GM12873 (cell line): ENCODE data around the gene DLGAP1.

ENCODE experiments used
- TF ChIP-seq, protein P1 (sequence below): IDR thresholded peaks from 2 replicates; pipeline ENCODE4 v1.5.1; 2012; ENCODE audit warnings: low read depth, mild to moderate bottlenecking, moderate library complexity, low read length, control low read depth; ENCODE audit not compliant: insufficient read depth; ENCODE audit errors: missing control alignments

The DLGAP1 gene

DNA sequence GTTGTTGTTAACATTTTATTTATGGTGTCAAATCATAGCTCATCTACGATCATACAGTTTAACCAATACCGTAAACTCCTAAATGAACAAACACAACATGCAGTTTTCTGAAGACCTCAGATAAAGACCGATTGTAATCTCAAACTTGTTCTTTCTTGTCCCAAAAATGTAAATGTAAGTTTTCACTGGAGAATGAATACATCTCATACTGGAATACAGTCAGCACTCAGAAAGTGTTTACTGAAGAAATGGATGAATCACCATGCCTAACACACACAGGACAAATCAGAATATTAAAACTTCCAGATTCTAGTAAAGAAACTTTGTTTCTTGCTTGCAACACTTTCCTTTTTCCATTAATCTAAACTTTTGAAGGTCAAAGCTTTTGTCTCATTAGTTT lies 380.5 kb downstream of the DLGAP1 start:
- TF ChIP-seq, protein P1, sequence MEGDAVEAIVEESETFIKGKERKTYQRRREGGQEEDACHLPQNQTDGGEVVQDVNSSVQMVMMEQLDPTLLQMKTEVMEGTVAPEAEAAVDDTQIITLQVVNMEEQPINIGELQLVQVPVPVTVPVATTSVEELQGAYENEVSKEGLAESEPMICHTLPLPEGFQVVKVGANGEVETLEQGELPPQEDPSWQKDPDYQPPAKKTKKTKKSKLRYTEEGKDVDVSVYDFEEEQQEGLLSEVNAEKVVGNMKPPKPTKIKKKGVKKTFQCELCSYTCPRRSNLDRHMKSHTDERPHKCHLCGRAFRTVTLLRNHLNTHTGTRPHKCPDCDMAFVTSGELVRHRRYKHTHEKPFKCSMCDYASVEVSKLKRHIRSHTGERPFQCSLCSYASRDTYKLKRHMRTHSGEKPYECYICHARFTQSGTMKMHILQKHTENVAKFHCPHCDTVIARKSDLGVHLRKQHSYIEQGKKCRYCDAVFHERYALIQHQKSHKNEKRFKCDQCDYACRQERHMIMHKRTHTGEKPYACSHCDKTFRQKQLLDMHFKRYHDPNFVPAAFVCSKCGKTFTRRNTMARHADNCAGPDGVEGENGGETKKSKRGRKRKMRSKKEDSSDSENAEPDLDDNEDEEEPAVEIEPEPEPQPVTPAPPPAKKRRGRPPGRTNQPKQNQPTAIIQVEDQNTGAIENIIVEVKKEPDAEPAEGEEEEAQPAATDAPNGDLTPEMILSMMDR: no peak

DNA sequence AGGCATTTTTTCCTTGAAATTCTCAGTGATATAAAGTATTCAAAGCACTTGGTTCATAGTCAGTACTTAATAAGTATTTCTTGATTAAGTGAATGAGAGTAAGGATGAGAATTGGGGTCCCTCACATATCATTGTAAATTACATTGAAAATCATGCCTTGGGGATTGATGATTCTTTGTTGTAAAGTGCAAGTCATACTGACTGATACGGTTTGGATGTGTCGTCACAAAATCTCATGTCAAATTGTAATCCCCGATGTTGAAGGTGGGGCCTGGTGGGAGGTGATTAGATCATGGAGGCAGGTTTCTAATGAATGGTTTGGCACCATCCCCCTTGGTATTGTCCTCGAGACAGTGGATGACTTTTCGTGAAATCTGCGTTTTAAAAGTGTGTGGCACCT lies 385.9 kb downstream of the DLGAP1 start:
- TF ChIP-seq, protein P1: no peak

DNA sequence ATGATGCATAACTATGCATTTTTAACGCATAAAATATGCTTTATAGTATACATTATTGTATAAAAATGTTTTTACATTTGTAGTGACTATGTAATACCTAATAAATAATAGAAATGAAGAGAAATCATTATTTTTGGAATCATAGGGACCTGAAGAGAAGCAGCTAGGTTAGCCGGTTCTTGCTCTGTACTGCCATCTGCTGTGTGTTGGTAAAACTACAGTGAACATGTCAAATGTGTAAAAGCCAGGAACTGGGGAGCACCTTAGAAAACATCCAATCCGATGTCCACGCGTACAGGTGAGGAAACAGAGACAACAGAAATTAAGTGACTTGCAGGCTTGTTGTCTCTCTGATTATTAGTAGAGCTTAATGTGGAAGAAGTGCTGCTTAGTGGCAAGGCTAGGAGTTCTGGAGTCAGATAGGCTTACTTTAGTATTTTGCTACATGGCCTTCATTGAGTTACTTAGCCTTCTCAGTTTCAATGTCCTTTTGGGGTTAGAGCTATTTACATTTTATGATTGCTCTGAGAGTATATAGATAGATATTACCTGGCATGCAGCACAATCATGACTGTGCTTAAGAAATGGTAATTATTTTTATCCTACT lies 386.5 kb downstream of the DLGAP1 start:
- TF ChIP-seq, protein P1: peak; percentile 79

DNA sequence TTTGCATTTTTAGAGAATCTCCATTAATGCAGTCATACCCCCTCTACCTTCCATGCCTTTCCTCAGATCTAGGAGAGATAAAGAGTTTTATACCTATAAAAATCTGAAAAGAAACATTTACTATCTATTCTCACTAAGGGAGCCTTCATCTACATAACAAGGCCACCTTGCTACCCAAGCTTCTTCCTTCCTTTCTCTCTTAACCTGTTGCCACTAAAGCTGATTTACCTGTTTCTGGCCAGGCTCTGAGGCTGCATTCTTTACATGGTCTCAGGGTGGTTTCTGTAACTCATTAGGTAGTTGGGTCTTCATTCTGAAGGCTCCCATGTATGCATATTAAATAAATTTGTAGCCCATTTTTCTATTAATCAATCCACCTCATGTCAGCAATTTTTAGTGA lies 391.6 kb downstream of the DLGAP1 start:
- TF ChIP-seq, protein P1: no peak

DNA sequence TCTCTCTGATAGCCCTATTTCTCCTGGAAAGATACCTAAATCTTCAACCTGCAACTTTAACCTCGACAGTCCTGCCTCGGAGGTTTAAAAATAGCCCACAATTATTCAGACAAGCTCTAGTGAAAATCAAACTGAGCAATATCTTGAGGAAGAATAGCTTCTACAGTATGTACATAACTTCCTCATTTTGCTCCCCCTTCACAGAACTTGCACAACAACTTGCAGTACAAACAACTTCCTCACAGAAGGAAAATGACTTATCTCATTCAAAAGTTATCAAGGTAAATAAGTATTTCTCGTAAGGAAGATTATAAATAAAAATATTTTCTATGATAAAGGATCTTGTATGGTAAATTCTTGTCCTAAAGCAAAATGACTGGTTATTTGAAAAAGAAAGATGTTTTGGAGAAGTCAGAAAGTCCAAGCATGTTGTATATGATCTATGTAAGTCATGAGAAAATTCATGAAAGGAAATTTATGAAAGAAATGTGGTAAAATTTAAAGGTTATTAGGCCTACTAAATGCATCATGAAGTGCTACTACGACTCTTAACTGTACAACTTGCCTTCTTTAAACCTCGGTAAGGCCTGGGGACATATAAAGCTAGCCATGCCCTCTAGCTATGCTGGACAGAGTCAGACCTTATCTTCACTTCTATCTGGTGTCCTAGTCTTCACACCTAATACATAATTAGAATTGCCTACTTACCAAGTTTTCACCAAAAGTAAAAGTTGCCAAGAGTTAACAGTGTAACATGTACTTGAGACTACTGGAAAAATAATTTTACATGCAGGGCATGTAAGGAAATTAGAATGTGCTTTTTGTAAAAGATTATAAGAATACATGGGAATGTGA lies 394.5 kb downstream of the DLGAP1 start:
- TF ChIP-seq, protein P1: no peak

DNA sequence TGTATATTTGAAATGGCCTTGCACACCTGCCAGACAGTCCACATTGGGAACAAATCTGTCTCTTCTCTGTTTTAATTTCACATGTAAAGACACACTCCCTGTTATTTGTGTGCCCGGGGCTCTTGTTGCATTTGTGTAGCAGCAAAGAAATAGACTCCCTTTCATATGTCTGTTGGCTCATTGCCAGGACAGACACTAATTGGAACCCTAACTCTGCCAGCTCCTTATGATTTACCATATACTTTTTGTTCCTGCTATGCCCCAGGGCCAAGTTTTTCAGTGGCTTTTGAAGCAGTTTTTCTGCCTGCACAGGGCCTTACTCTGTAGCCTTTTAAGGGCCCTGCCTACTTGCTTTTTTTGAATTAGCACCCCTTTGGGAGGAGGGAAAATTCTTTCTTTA lies 396.9 kb downstream of the DLGAP1 start:
- TF ChIP-seq, protein P1: no peak

DNA sequence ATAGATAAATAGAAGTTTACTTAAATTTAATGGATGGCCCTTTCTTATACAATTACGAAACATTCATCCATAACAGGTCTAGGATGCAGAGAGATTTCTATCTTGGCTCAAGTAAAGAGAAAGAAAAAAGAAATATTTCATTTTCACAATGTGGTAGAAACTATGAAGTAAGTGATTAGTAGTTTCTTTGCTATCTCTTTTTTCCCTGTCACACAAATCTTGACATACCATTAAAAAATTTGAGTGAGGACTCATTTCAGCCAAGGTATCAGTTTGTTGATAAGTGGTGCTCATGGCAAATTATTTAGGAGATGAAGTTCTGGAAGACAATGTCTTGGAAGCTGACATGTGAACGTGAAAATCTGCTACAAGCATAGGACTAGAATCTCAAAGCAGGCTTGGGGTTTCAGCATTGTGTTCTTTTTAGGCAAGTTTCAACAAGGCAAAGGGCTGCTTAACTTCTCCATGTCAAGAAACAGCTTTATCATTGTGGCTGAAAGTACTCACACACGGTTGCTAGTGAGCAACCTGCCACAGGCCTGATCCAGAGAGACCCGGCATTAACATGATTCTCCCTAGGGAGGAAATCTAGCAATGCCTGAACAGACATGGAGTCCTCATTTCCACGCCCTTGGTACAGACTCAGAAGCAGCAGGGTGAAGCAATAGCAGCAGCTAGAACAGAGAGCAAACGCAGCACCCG lies 414.6 kb downstream of the DLGAP1 start:
- TF ChIP-seq, protein P1: no peak
